Liver (tissue), 3 donors: ENCODE results near the gene GAR1.

Experiments
- CTCF ChIP-seq: fragments of 150-350 bp; IDR thresholded peaks from 2 replicates; pipeline ENCODE4 v1.5.1; 2017; ENCODE audit warnings: improper control_type of control experiment, low read depth, low read length; ENCODE audit not compliant: missing input control
- GABPA ChIP-seq, 2 donors: IDR thresholded peaks in 1 of 2; conservative IDR thresholded peaks in 1 of 2; 2 replicates each; pipeline ENCODE4 v1.6.1; 2016; ENCODE audit warnings: antibody characterized with exemption in 2 of 2, mild to moderate bottlenecking in 1 of 2, moderate library complexity in 1 of 2
- JUND ChIP-seq, 2 donors: IDR thresholded peaks; 2 replicates each; pipeline ENCODE4 v1.6.1; 2016; ENCODE audit warnings: antibody characterized with exemption in 2 of 2
- RAD21 ChIP-seq, 2 donors: IDR thresholded peaks; 2 replicates each; pipeline ENCODE4 v1.6.1; 2016; ENCODE audit warnings: antibody characterized with exemption in 2 of 2, mild to moderate bottlenecking in 2 of 2
- SP1 ChIP-seq: IDR thresholded peaks from 2 replicates; pipeline ENCODE4 v1.6.1; 2018; ENCODE audit warnings: antibody characterized with exemption, mild to moderate bottlenecking
- TAF1 ChIP-seq: conservative IDR thresholded peaks from 2 replicates; pipeline ENCODE4 v1.6.1; 2016; ENCODE audit warnings: antibody characterized with exemption, mild to moderate bottlenecking
- donor health status: healthy.
- donor health status: healthy.

GRCh38 chr4:109848501-109848900 lies 32.9 kb downstream of the GAR1 start:
- no peak for TF ChIP-seq RAD21 (IDR thresholded peaks at IDR 0.05)
- no peak for TF ChIP-seq CTCF
- TF ChIP-seq TAF1, result no peak
- TF ChIP-seq SP1, result no peak
- no peak for TF ChIP-seq GABPA (IDR thresholded peaks at IDR 0.05 in 1 of 2, conservative IDR thresholded peaks at IDR 0.05 in 1 of 2)
- no peak for TF ChIP-seq JUND (IDR thresholded peaks at IDR 0.05)
